HG02642 (cell line): Measurements from ENCODE around the gene TNFRSF8.

Experiments
- ATAC-seq: cut with Tn5 transposase; IDR thresholded peaks from one replicate; pipeline ENCODE4 v1.9.1; 2021; ENCODE audit warnings: mild to moderate bottlenecking; ENCODE audit not compliant: unreplicated experiment, poor library complexity

The TNFRSF8 gene

DNA sequence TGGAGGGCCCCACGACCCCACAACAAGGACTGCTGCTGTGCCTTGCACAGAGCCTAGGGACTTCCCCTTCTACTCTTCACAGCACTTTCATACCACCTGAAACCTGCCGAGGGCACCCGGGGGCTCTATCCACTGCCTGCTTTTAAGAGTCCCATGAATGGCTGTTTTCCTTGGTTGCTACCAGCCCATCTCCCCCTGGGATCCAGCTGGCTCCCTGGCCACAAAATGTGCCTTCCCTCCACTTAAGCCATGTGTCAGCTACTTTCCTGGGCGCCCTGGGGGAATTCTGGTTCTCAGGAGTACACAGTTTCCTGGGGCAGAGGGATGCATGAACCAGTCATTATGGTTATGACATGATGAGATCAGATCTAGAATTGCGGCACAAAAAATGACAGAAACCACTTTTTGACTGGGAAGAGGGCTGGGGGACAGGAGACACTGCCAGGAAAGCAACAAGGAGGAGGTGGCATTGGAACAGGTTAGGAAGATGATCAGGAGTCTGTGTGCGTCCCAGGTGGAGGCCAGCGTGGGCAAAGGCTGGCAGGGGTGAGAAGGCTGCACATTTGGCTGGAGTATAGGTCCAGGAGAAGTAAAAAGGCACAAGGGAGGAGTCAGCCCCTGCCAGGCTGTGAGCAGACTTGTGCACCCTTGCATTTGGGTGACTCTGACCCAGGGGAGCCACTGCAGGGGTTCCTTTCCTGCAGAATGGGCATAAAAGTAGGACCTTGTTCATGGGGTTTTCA lies 3.2 kb upstream of the TNFRSF8 start:
- no peak for ATAC-seq

DNA sequence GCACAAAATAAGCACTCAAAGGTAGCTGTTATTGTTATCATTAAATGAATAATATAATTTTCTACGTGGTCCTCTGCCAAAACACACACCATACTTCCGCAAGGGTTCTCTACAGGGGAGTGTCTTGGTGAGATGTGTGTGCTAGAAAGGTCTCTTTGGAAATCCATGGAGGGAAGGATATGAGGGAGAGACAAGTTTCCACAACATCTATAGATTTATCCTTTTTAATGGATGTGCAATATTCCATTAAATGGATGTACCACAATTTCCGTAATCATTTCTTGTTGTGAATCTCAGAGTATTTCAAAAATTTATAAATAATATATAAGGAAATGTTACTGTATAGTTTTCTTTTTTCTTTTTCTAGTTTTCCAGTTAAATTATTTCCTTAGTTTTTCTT lies 2.6 kb upstream of the TNFRSF8 start:
- ATAC-seq, result no peak

DNA sequence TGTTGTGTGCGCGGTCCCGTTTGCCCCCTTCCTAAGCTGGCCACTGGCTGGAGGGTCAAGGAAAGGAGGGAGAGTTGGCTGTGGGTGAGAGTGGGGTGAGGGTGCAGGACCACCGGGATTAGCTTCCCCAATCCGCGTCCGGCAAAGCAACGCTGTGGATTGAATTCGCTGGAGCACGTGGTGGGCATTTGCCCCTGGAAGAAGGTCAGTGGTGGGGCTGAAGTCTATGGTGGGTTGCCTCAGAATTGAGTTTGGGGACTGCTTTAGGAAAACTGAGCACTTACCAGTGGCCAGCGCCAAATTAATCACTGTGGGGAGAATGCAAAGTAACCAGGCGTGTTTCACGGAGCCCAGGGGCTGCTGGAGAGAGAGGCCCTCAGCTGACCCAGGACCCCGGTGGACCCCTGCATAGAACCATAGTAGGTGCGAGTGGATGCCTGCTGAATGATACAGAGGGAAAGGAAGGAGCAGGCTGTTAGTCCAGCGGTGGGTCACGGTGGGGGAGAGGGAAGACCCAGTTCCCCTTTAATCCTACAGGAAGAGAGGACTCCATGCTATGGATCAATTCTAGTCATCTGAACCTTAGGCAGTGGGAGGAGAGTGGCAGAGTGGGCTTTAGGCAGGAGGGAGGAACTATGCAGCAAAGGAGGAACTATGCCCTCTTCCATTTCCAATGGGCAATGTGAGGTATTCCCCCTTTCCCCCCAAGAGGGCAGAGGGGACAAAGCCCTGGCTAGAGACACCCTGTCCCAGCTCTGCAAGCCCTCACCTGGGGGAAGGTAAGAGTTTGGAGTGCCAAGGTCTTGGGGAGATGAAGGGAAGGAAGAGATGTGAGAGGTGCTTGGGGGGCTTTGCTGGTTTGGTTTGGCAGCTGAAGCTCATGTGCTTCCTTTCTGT lies 1.2 kb downstream of the TNFRSF8 start:
- ATAC-seq, result no peak

- ATAC-seq, result no peak
Measured at GRCh38 chr1:12065872-12066271, 2.8 kb downstream of the TNFRSF8 start.

- ATAC-seq, result peak; percentile 40
Measured at GRCh38 chr1:12067900-12068821, 5.1 kb downstream of the TNFRSF8 start.

GRCh38 chr1:12069623-12070244 lies 6.6 kb downstream of the TNFRSF8 start:
- no peak for ATAC-seq

DNA sequence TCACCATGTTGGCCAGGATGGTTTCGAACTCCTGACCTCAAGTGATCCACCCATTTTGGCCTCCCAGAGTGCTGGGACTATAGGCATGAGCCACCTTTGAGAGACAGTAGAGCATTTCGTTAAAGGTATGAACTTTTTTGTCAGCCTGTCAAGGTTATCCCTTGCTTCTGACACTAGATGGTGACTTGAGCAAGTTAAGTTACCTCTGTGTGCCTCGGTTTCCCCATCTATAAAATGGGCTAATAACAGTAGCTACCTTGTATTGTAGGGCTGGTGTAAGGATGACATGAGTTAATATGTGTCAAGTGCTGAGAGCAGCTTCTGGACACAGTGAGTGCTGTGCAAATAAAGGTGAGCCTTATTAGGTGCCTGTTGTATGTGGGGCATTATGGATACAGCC lies 8.8 kb downstream of the TNFRSF8 start:
- ATAC-seq, result no peak

DNA sequence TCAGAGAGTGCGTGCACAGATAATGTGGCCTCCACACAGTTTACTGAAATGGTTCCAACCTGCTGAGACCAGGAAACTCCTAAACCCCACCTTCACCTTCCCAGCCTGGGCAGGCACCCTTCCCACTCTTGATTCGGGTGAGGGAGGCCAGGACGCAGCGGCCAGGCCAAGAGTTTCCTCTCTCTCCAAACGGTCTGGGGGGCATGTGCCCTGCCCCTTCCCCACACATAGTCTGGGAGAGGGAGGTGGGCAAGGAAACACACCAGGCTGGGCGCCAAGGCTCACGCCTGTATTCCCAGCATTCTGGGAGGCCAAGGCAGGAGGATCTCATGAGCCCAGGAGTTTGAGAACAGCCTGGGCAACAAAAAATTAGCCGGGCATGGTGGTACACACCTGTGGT lies 9.6 kb downstream of the TNFRSF8 start:
- ATAC-seq, result no peak

GRCh38 chr1:12073796-12074195 lies 10.7 kb downstream of the TNFRSF8 start:
- no peak for ATAC-seq

- no peak for ATAC-seq
Measured at GRCh38 chr1:12075195-12076114, 12.4 kb downstream of the TNFRSF8 start.

- ATAC-seq, result no peak
Measured at GRCh38 chr1:12076425-12077005, 13.4 kb downstream of the TNFRSF8 start.

GRCh38 chr1:12078575-12078937 lies 15.5 kb downstream of the TNFRSF8 start:
- no peak for ATAC-seq

GRCh38 chr1:12078938-12079861 lies 16.1 kb downstream of the TNFRSF8 start:
- ATAC-seq, result peak; percentile 50

GRCh38 chr1:12080156-12080555 lies 17.1 kb downstream of the TNFRSF8 start:
- ATAC-seq, result no peak

DNA sequence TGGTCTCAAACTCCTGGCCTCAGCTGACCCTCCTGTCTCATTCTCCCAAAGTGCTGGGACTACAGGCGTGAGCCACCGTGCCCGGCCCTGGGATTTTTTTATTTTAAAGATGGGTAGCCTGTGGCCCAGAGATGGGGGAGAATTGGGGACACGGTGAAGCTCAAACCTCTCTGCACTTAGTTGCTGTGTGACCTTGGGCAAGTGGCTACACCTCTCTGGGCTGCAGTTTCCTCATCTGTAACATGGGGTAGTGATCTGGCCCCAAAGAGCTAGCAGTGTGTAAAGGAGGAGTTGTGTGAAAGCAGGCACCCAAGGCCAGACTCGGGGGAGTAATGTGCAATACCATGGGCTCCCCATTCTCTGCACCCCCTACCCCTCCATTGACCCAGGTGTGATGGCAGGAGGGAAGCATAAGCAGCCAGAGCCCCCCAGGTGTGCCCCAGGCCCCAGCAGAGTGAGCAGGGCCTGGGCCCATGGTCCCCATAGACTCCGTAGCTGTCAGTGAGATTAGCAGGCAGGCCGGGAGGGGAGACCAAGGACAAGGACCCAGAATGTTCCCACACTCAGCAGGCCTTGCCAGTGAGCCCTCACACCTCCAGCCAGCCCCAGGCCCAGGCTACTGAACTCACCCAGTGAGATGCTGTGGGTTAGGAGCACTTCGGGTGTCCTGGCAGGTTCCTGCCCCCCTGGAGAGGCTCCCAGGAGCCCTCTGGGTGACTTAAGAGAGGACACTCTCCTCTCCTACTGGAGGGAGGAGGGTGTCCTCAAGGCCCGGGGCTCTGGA lies 17.9 kb downstream of the TNFRSF8 start:
- no peak for ATAC-seq

- no peak for ATAC-seq
Measured at GRCh38 chr1:12081648-12082396, 18.7 kb downstream of the TNFRSF8 start.
